BLaER1 treated with 17β-estradiol and CSF1 and Interleukin-3, amounts not matched to agents 10 nM and 100 nM (cell line): ENCODE results near the gene CASP3.
A peak's percentile ranks its signal among the peaks of the same experiment; 100 is the strongest.
"Not testable (repeated sequence)": the region's sequence is repeated elsewhere in the genome, so short reads cannot be mapped to it uniquely, and the experiment has no call there.

Experiments
- H3K27ac ChIP-seq, 11 experiments: shearing (Covaris generic); formaldehyde crosslinking; 2 replicates each; pipeline ENCODE4 v1.8.1; 2022
- H3K27me3 ChIP-seq, 11 experiments: shearing (Covaris generic); formaldehyde crosslinking; 2 replicates each; pipeline ENCODE4 v1.8.1; 2022
- H3K36me3 ChIP-seq, 11 experiments: shearing (Covaris generic); formaldehyde crosslinking; 2 replicates each; pipeline ENCODE4 v1.8.1; 2022
- H3K4me1 ChIP-seq, 10 experiments: shearing (Covaris generic); formaldehyde crosslinking; 2 replicates each; pipeline ENCODE4 v1.8.1; 2022
- H3K4me2 ChIP-seq, 11 experiments: shearing (Covaris generic); formaldehyde crosslinking; 2 replicates each; pipeline ENCODE4 v1.8.1; 2022
- H3K4me3 ChIP-seq, 10 experiments: shearing (Covaris generic); formaldehyde crosslinking; 2 replicates each; pipeline ENCODE4 v1.8.1; 2022
- H3K9ac ChIP-seq, 11 experiments: shearing (Covaris generic); formaldehyde crosslinking; 2 replicates each; pipeline ENCODE4 v1.8.1; 2022
- H3K9me3 ChIP-seq, 11 experiments: shearing (Covaris generic); formaldehyde crosslinking; replicated peaks in 1 of 11; 2 replicates each; pipeline ENCODE4 v1.8.1; 2022
- H4K20me1 ChIP-seq, 11 experiments: shearing (Covaris generic); formaldehyde crosslinking; 2 replicates each; pipeline ENCODE4 v1.8.1; 2022
- Cebpa-rat ChIP-seq, 11 experiments: shearing (Covaris generic); IDR thresholded peaks; 2 replicates each; pipeline ENCODE4 v1.8.1; 2022

The CASP3 gene

GRCh38 chr4:184668511-184669114 is 19.4 kb upstream of the CASP3 start:
- H3K9me3 ChIP-seq = no peaks in the 10 kb centered on the region
- no peak overlapping the region for H3K4me3 ChIP-seq
- H3K27me3 ChIP-seq = no peaks in the 10 kb centered on the region
- peaks cover 13 to 33% (median 17%) of the 10 kb centered on the region in 10 experiments for H3K4me1 ChIP-seq
- H3K9ac ChIP-seq = peak overlapping the region in 2 of 11 experiments; percentile 9 to 28; a peak in 3 of 22 replicates
- TF ChIP-seq Cebpa-rat (IDR thresholded peaks at IDR 0.05) = no peak
- H3K4me2 ChIP-seq = peak overlapping the region; percentile 47 to 96 (median 78)
- no peaks in the 10 kb centered on the region for H4K20me1 ChIP-seq
- peaks cover 24 to 81% (median 53%) of the 10 kb centered on the region in 11 experiments for H3K36me3 ChIP-seq
- H3K27ac ChIP-seq = peak overlapping the region in 9 of 11 experiments; percentile 14 to 69 (median 42); a peak in 12 of 22 replicates

- H3K36me3 ChIP-seq = peaks cover 24 to 80% (median 53%) of the 10 kb centered on the region in 11 experiments
Measured at GRCh38 chr4:184668096-184668495, 18.8 kb upstream of the CASP3 start.

GRCh38 chr4:184666670-184667069 is 17.4 kb upstream of the CASP3 start:
- Histone ChIP-seq H3K4me2 (no peak overlapping the region), H3K9ac (no peak overlapping the region), H4K20me1 (no peaks in the 10 kb centered on the region), H3K4me3 (no peak overlapping the region), H3K9me3 (no peaks in the 10 kb centered on the region), H3K27ac (no peak overlapping the region), H3K27me3 (no peaks in the 10 kb centered on the region), H3K36me3 (peaks cover 14 to 69% (median 43%) of the 10 kb centered on the region in 11 experiments; a peak in 21 of 22 replicates), H3K4me1 (peaks cover 14 to 47% (median 24%) of the 10 kb centered on the region in 10 experiments)
- no peak for TF ChIP-seq Cebpa-rat (IDR thresholded peaks at IDR 0.05)

More at GRCh38 chr4:184668096-184668495, 18.8 kb upstream of the CASP3 start:
- no peak for TF ChIP-seq Cebpa-rat (IDR thresholded peaks at IDR 0.05)
- Histone ChIP-seq H3K4me2 (peak overlapping the region; percentile 47 to 96 (median 78)), H3K9ac (peak overlapping the region in 2 of 11 experiments; percentile 9 to 28; a peak in 3 of 22 replicates), H3K9me3 (no peaks in the 10 kb centered on the region), H3K27me3 (no peaks in the 10 kb centered on the region), H3K27ac (peak overlapping the region in 9 of 11 experiments; percentile 14 to 69 (median 42); a peak in 12 of 22 replicates), H4K20me1 (no peaks in the 10 kb centered on the region), H3K4me1 (peaks cover 13 to 33% (median 18%) of the 10 kb centered on the region in 10 experiments), H3K4me3 (no peak overlapping the region)

GRCh38 chr4:184664445-184665210 is 15.4 kb upstream of the CASP3 start:
- H3K4me1 ChIP-seq = peaks cover 14 to 46% (median 23%) of the 10 kb centered on the region in 10 experiments
- peak in 4 of 11 experiments; percentile 27 to 82 (median 58); a peak in 7 of 22 replicates for TF ChIP-seq Cebpa-rat (IDR thresholded peaks at IDR 0.05)
- H3K27ac ChIP-seq = no peak overlapping the region
- H3K27me3 ChIP-seq = no peaks in the 10 kb centered on the region
- no peak overlapping the region for H3K4me3 ChIP-seq
- peaks cover 14 to 77% (median 53%) of the 10 kb centered on the region in 11 experiments; a peak in 21 of 22 replicates for H3K36me3 ChIP-seq
- no peaks in the 10 kb centered on the region for H3K9me3 ChIP-seq
- H4K20me1 ChIP-seq = no peaks in the 10 kb centered on the region
- H3K4me2 ChIP-seq = peak overlapping the region in 1 of 11 experiments; percentile 2; a peak in 1 of 22 replicates
- no peak overlapping the region for H3K9ac ChIP-seq

- TF ChIP-seq Cebpa-rat (IDR thresholded peaks at IDR 0.05) = no peak
- peak overlapping the region in 5 of 11 experiments; percentile 11 to 42 (median 30); a peak in 5 of 22 replicates for H3K4me2 ChIP-seq
Measured at GRCh38 chr4:184662236-184662635, 13.0 kb upstream of the CASP3 start.

GRCh38 chr4:184660978-184661377 is 11.7 kb upstream of the CASP3 start:
- H3K4me1 ChIP-seq = peaks cover 0 to 43% (median 10%) of the 10 kb centered on the region in 10 experiments; a peak in 14 of 20 replicates
- H3K9me3 ChIP-seq = no peaks in the 10 kb centered on the region
- no peaks in the 10 kb centered on the region for H4K20me1 ChIP-seq
- peaks cover 4 to 58% (median 38%) of the 10 kb centered on the region in 11 experiments; a peak in 20 of 22 replicates for H3K36me3 ChIP-seq
- H3K4me2 ChIP-seq = no peak overlapping the region
- no peaks in the 10 kb centered on the region for H3K27me3 ChIP-seq
- no peak for TF ChIP-seq Cebpa-rat (IDR thresholded peaks at IDR 0.05)
- H3K27ac ChIP-seq = no peak overlapping the region
- H3K4me3 ChIP-seq = no peak overlapping the region
- H3K9ac ChIP-seq = no peak overlapping the region

More at GRCh38 chr4:184662236-184662635, 13.0 kb upstream of the CASP3 start:
- peaks cover 0 to 30% (median 8%) of the 10 kb centered on the region in 10 experiments; a peak in 13 of 20 replicates for H3K4me1 ChIP-seq
- peaks cover 16 to 62% (median 49%) of the 10 kb centered on the region in 11 experiments; a peak in 21 of 22 replicates for H3K36me3 ChIP-seq
- no peak overlapping the region; a peak in 1 of 22 replicates for H3K27ac ChIP-seq
- no peaks in the 10 kb centered on the region for H3K9me3 ChIP-seq
- no peaks in the 10 kb centered on the region for H3K27me3 ChIP-seq
- no peak overlapping the region for H3K9ac ChIP-seq
- H4K20me1 ChIP-seq = no peaks in the 10 kb centered on the region
- H3K4me3 ChIP-seq = no peak overlapping the region

GRCh38 chr4:184657820-184658219 is 8.6 kb upstream of the CASP3 start:
- peak overlapping the region in 3 of 11 experiments; percentile 14 to 50 (median 19); a peak in 4 of 22 replicates for H3K4me2 ChIP-seq
- H3K36me3 ChIP-seq = peaks cover 3 to 59% (median 28%) of the 10 kb centered on the region in 11 experiments; a peak in 18 of 22 replicates
- not testable (repeated sequence) for H3K9ac ChIP-seq, H3K27ac ChIP-seq, H4K20me1 ChIP-seq, H3K9me3 ChIP-seq, H3K27me3 ChIP-seq, H3K4me3 ChIP-seq
- peaks cover 0 to 38% (median 9%) of the 10 kb centered on the region in 10 experiments; a peak in 14 of 20 replicates for H3K4me1 ChIP-seq

GRCh38 chr4:184657144-184657543 is 7.9 kb upstream of the CASP3 start:
- Histone ChIP-seq H3K9ac (no peak overlapping the region), H3K4me3 (no peak overlapping the region), H3K36me3 (peaks cover 3 to 59% (median 28%) of the 10 kb centered on the region in 11 experiments; a peak in 18 of 22 replicates), H3K27ac (no peak overlapping the region), H4K20me1 (no peaks in the 10 kb centered on the region), H3K4me2 (peak overlapping the region in 4 of 11 experiments; percentile 7 to 50 (median 16); a peak in 5 of 22 replicates), H3K9me3 (no peaks in the 10 kb centered on the region), H3K27me3 (no peaks in the 10 kb centered on the region), H3K4me1 (peaks cover 0 to 36% (median 5%) of the 10 kb centered on the region in 10 experiments; a peak in 14 of 20 replicates)
- TF ChIP-seq Cebpa-rat (IDR thresholded peaks at IDR 0.05) = no peak
